Activated CD4-positive, alpha-beta memory T cell treated with anti-CD3 and anti-CD28 coated beads, Interleukin-2, amount 10 ng/mL, durations not matched to agents 7 days and 5 days (primary cell): ENCODE results near the gene KCNAB1. TPM values are rescaled to one million over a fixed set of nuclear protein-coding genes. Genes with fewer than 3 reads are reported as not detected.

Source experiments
- CTCF ChIA-PET: fragments of 350-600 bp; sonication (Branson Sonifier 250); formaldehyde crosslinking; loops from one replicate; lab custom pipeline; 2021; ENCODE audit warnings: antibody characterized with exemption, inconsistent platforms; lab: Charles Lee
- POLR2A ChIA-PET: fragments of 350-600 bp; sonication (Branson Sonifier 250); formaldehyde crosslinking; loops from one replicate; lab custom pipeline; 2021; ENCODE audit warnings: antibody characterized with exemption; lab: Charles Lee
- DNase-seq: peaks from one replicate; pipeline ENCODE4 v3.0.0-alpha.2; 2020
- H3K27ac Mint-ChIP-seq: one replicate; pipeline ENCODE4 v1.8.0; 2021; ENCODE audit warnings: mild to moderate bottlenecking, mixed read lengths
- H3K27me3 Mint-ChIP-seq: one replicate; pipeline ENCODE4 v1.8.0; 2021; ENCODE audit warnings: mixed read lengths
- H3K36me3 Mint-ChIP-seq: one replicate; pipeline ENCODE4 v1.8.0; 2021; ENCODE audit warnings: low read depth, mixed read lengths
- H3K4me1 Mint-ChIP-seq: one replicate; pipeline ENCODE4 v1.8.0; 2021; ENCODE audit warnings: mixed read lengths
- H3K4me3 Mint-ChIP-seq: one replicate; pipeline ENCODE4 v1.8.0; 2021; ENCODE audit warnings: mild to moderate bottlenecking, mixed read lengths
- H3K9me3 Mint-ChIP-seq: one replicate; pipeline ENCODE4 v1.8.0; 2021; ENCODE audit warnings: mixed read lengths
- total RNA-seq, 2 experiments: library from RNA; stranded (reverse); gene quantifications; one replicate each; pipeline ENCODE4 v1.2.3, GENCODE V29; 2021

The KCNAB1 gene
- total RNA-seq, 2 experiments from 2014 or later, result not detected

GRCh38 chr3:156579427-156579851, 459.1 kb downstream of the KCNAB1 start:
- no peaks in the 10 kb centered on the region for H3K36me3 Mint-ChIP-seq
- DNase-seq, result no peak
- no peak overlapping the region for H3K4me3 Mint-ChIP-seq
- POLR2A ChIA-PET, result no interaction called here
- no peak overlapping the region for H3K27ac Mint-ChIP-seq
- no peaks in the 10 kb centered on the region for H3K9me3 Mint-ChIP-seq
- H3K27me3 Mint-ChIP-seq, result peaks cover 16% of the 10 kb centered on the region
- peaks cover 6% of the 10 kb centered on the region for H3K4me1 Mint-ChIP-seq
- CTCF ChIA-PET, result no interaction called here

- no peaks in the 10 kb centered on the region for H3K9me3 Mint-ChIP-seq
- CTCF ChIA-PET, result no interaction called here
- peaks cover 11% of the 10 kb centered on the region for H3K27me3 Mint-ChIP-seq
- no peaks in the 10 kb centered on the region for H3K36me3 Mint-ChIP-seq
- POLR2A ChIA-PET, result no interaction called here
- DNase-seq, result no peak
- no peak overlapping the region for H3K27ac Mint-ChIP-seq
- peaks cover 6% of the 10 kb centered on the region for H3K4me1 Mint-ChIP-seq
- H3K4me3 Mint-ChIP-seq, result no peak overlapping the region
These were observed 460.7 kb downstream of the KCNAB1 start for GRCh38 chr3:156581033-156581432.

DNA sequence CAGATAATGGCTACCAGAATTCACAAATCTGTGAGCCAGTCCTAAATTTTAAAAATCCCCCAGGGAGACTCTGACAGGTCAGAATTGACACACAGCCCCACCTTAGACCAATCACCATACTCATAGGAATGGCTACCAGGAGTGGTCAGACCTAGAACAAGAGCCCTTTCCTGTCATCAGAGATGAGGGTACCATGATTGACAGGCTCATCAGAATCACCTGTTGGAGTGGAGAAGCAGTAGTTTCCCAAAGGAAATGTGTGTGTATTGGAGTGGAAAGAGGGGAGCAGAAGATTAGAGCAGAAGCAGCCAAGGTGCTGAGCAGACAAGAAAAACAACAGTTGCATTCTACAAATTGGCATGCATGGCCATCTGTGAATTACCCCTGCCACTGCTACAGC, 461.6 kb downstream of the KCNAB1 start:
- Mint-ChIP-seq H3K4me1 (peaks cover 6% of the 10 kb centered on the region), H3K4me3 (no peak overlapping the region), H3K27me3 (peaks cover 3% of the 10 kb centered on the region), H3K27ac (no peak overlapping the region), H3K36me3 (no peaks in the 10 kb centered on the region), H3K9me3 (no peaks in the 10 kb centered on the region)
- CTCF ChIA-PET, result no interaction called here
- DNase-seq, result no peak
- POLR2A ChIA-PET, result no interaction called here

GRCh38 chr3:156582532-156583183, 462.3 kb downstream of the KCNAB1 start:
- ChIA-PET POLR2A (no interaction called here), CTCF (interaction anchor here (0.8 to 1.1 kb wide), 2 partner anchors 28 to 40 kb away, joined by 3 read pairs; partner anchors contain the start of gene SSR3)
- DNase-seq, result no peak
- Mint-ChIP-seq H3K27me3 (peaks cover 3% of the 10 kb centered on the region), H3K27ac (no peak overlapping the region), H3K4me3 (no peak overlapping the region), H3K4me1 (peaks cover 6% of the 10 kb centered on the region), H3K9me3 (no peaks in the 10 kb centered on the region), H3K36me3 (no peaks in the 10 kb centered on the region)

- Mint-ChIP-seq H3K27me3 (peaks cover 3% of the 10 kb centered on the region), H3K4me3 (no peak overlapping the region), H3K9me3 (no peaks in the 10 kb centered on the region), H3K36me3 (no peaks in the 10 kb centered on the region), H3K27ac (no peak overlapping the region), H3K4me1 (peaks cover 6% of the 10 kb centered on the region)
- DNase-seq, result no peak
- CTCF ChIA-PET, result interaction anchor here (0.8 to 1.1 kb wide), 2 partner anchors 29 to 41 kb away, joined by 3 read pairs; partner anchors contain the start of gene SSR3
- POLR2A ChIA-PET, result no interaction called here
These were observed 463.1 kb downstream of the KCNAB1 start for GRCh38 chr3:156583469-156583868.

DNA sequence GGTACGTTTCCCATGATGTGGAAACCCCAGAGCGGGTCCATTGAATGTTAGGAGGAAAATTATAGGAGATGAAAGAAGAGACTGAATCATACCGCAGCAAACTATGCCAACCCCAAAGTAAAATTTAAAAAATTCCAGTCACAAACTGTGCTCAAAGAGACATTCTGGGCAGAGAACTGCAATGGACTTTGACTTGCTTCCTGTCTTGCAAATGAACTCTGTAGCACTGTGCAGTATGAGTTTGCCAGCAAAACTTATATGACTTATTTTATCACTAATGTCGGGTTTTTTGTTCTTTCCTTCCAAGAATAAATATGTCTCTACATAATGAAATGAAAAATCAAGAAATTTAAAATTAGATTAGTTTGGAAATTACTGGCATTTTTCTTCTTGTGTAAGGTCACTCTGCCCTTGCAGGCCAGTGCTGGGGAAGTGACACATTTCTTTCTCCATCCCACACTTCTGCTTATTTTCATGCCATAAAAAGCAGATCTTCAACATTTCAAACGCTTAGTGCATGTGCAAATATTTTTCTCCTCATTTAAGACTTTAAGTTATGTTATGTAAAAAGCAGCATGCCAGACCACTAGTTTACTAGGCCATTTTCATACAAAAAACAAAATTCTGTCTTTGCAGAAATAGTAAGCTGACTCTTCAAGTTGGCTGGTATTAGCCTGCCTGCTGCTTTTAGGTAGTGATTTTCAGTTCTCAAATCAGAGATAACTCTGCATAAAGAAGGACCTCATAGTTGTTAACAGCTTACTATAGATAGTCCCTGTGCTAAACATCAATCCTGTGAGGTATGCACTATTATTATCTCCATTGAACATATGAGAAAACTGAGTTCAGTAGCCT, 466.8 kb downstream of the KCNAB1 start:
- no peak for DNase-seq
- ChIA-PET CTCF (interaction anchor here (0.7 to 1.0 kb wide), 2 partner anchors 12 to 13 kb away, joined by 3 read pairs; no protein-coding TSS in a partner anchor), POLR2A (no interaction called here)
- H3K27ac Mint-ChIP-seq, result no peak overlapping the region
- H3K36me3 Mint-ChIP-seq, result peaks cover 2% of the 10 kb centered on the region
- H3K27me3 Mint-ChIP-seq, result peaks cover 14% of the 10 kb centered on the region
- no peak overlapping the region for H3K4me3 Mint-ChIP-seq
- H3K4me1 Mint-ChIP-seq, result peaks cover 6% of the 10 kb centered on the region
- peaks cover 6% of the 10 kb centered on the region for H3K9me3 Mint-ChIP-seq

DNA sequence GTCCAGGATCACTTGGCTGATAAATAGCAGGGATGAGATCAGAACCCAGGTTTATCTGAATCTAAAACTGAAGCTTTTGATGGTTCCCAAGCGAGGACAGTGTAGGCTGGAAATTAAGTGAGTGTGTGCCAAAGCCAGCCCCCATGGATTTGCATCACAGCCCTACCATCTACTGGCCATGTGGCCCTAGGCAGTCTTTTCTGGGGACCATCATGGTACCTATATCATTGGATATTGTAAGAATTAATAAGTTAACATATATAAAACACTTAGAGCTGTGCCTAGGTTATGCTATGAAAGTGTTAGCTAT, 467.3 kb downstream of the KCNAB1 start:
- ChIA-PET CTCF (interaction anchor here (0.7 to 1.0 kb wide), 2 partner anchors 12 kb away, joined by 3 read pairs; no protein-coding TSS in a partner anchor), POLR2A (no interaction called here)
- Mint-ChIP-seq H3K36me3 (peaks cover 2% of the 10 kb centered on the region), H3K27ac (no peak overlapping the region), H3K9me3 (peaks cover 6% of the 10 kb centered on the region), H3K4me3 (no peak overlapping the region), H3K4me1 (peaks cover 6% of the 10 kb centered on the region), H3K27me3 (peaks cover 14% of the 10 kb centered on the region)
- no peak for DNase-seq

Other genes with a start within 250 kb of the KCNAB1 start
- 100 to 1,000 TPM; 106 to 111 TPM for gene GMPS, start 249.9 kb upstream of the KCNAB1 start, total RNA-seq